ENCODE data around the gene HIPK1. TPM values are rescaled to one million over a fixed set of nuclear protein-coding genes. Genes with fewer than 3 reads are reported as not detected.

HIPK1 gene
- total RNA-seq, 2 experiments from 2014 or later = 42.2 to 50.3 TPM

GRCh38 chr1:113913887-113914664 is 15.0 kb upstream of the HIPK1 start:
- Mint-ChIP-seq H3K4me3 (no peak overlapping the region), H3K36me3 (ENCODE audit: low read depth) (peaks cover 27% of the 10 kb centered on the region), H3K27me3 (no peaks in the 10 kb centered on the region), H3K4me1 (peaks cover 8% of the 10 kb centered on the region), H3K9me3 (ENCODE audit: low read depth) (no peaks in the 10 kb centered on the region), H3K27ac (no peak overlapping the region)
- no peak for DNase-seq
- intact Hi-C loops (cut with DNase I, micrococcal nuclease) = no loop called here
- POLR2A ChIA-PET = interaction anchor here (1.2 kb wide), 1 partner anchor 15 kb away, joined by 3 read pairs; the partner anchor contains the start of gene HIPK1
- no peak for ATAC-seq
- CTCF ChIA-PET = interaction anchor here (1.2 kb wide), 1 partner anchor 79 kb away, joined by 3 read pairs; no protein-coding TSS in a partner anchor

GRCh38 chr1:113916974-113917373 is 12.2 kb upstream of the HIPK1 start:
- intact Hi-C loops (cut with DNase I, micrococcal nuclease) = loop anchor here in 1 of 2 experiments (1.0 to 5.0 kb wide), 2 partner anchors 12 to 200 kb away; partner anchors contain the start of gene DCLRE1B
- DNase-seq (no peak), ATAC-seq (no peak)
- ChIA-PET POLR2A (interaction anchor here (0.5 to 2.0 kb wide), 2 partner anchors 12 to 13 kb away, joined by 3 to 6 read pairs; partner anchors contain the start of gene HIPK1), CTCF (interaction anchor here (0.6 to 2.3 kb wide), 4 partner anchors 12 to 81 kb away, joined by 4 to 7 read pairs (median 4); partner anchors contain the start of gene HIPK1)
- H3K4me3 Mint-ChIP-seq = no peak overlapping the region
- no peaks in the 10 kb centered on the region for H3K27me3 Mint-ChIP-seq
- H3K9me3 Mint-ChIP-seq (ENCODE audit: low read depth) = no peaks in the 10 kb centered on the region
- peaks cover 4% of the 10 kb centered on the region for H3K36me3 Mint-ChIP-seq (ENCODE audit: low read depth)
- H3K4me1 Mint-ChIP-seq = peaks cover 8% of the 10 kb centered on the region
- H3K27ac Mint-ChIP-seq = no peak overlapping the region

GRCh38 chr1:113917400-113918082 is 11.6 kb upstream of the HIPK1 start:
- no peak for DNase-seq
- Mint-ChIP-seq H3K4me3 (no peak overlapping the region), H3K4me1 (peaks cover 8% of the 10 kb centered on the region), H3K27me3 (no peaks in the 10 kb centered on the region), H3K27ac (no peak overlapping the region), H3K9me3 (ENCODE audit: low read depth) (no peaks in the 10 kb centered on the region), H3K36me3 (ENCODE audit: low read depth) (peaks cover 4% of the 10 kb centered on the region)
- CTCF ChIA-PET = interaction anchor here (0.6 to 2.3 kb wide), 4 partner anchors 11 to 82 kb away, joined by 4 to 7 read pairs (median 4); partner anchors contain the start of gene HIPK1
- POLR2A ChIA-PET = interaction anchor here (0.5 kb wide), 1 partner anchor 12 kb away, joined by 3 read pairs; no protein-coding TSS in a partner anchor
- intact Hi-C loops (cut with DNase I, micrococcal nuclease) = loop anchor here in 1 of 2 experiments (1.0 to 5.0 kb wide), 2 partner anchors 12 to 200 kb away; partner anchors contain the start of gene DCLRE1B
- ATAC-seq = peak; percentile 87

- no peak for DNase-seq
- Mint-ChIP-seq H3K4me1 (peaks cover 8% of the 10 kb centered on the region), H3K27ac (no peak overlapping the region), H3K4me3 (no peak overlapping the region), H3K27me3 (no peaks in the 10 kb centered on the region), H3K9me3 (ENCODE audit: low read depth) (no peaks in the 10 kb centered on the region), H3K36me3 (ENCODE audit: low read depth) (peaks cover 4% of the 10 kb centered on the region)
- intact Hi-C loops (cut with DNase I, micrococcal nuclease) = loop anchor here in 1 of 2 experiments (5.0 kb wide), 1 partner anchor 199 kb away; no protein-coding TSS in a partner anchor
- POLR2A ChIA-PET = no interaction called here
- CTCF ChIA-PET = interaction anchor here (1.4 to 2.3 kb wide), 2 partner anchors 11 to 82 kb away, joined by 4 to 7 read pairs; partner anchors contain the start of gene HIPK1
- peak; percentile 13 for ATAC-seq
Observed at GRCh38 chr1:113918243-113918642, 10.9 kb upstream of the HIPK1 start.

- Mint-ChIP-seq H3K9me3 (ENCODE audit: low read depth) (no peaks in the 10 kb centered on the region), H3K27ac (no peak overlapping the region), H3K4me3 (no peak overlapping the region), H3K27me3 (no peaks in the 10 kb centered on the region), H3K36me3 (ENCODE audit: low read depth) (no peaks in the 10 kb centered on the region), H3K4me1 (peaks cover 9% of the 10 kb centered on the region)
- no peak for DNase-seq
- ATAC-seq = no peak
- intact Hi-C loops (cut with DNase I, micrococcal nuclease) = no loop called here
- ChIA-PET CTCF (no interaction called here), POLR2A (no interaction called here)
Observed at GRCh38 chr1:113922957-113923356, 6.2 kb upstream of the HIPK1 start.

- Mint-ChIP-seq H3K27me3 (no peaks in the 10 kb centered on the region), H3K4me1 (peaks cover 17% of the 10 kb centered on the region), H3K36me3 (ENCODE audit: low read depth) (no peaks in the 10 kb centered on the region), H3K27ac (no peak overlapping the region), H3K9me3 (ENCODE audit: low read depth) (no peaks in the 10 kb centered on the region), H3K4me3 (no peak overlapping the region)
- intact Hi-C loops (cut with DNase I, micrococcal nuclease) = no loop called here
- CTCF ChIA-PET = interaction anchor here (1.1 kb wide), 1 partner anchor 88 kb away, joined by 3 read pairs; no protein-coding TSS in a partner anchor
- ATAC-seq (no peak), DNase-seq (no peak)
- POLR2A ChIA-PET = no interaction called here
Observed at GRCh38 chr1:113924473-113924872, 4.7 kb upstream of the HIPK1 start.

GRCh38 chr1:113928187-113928930 is 765 bp upstream of the HIPK1 start:
- peak overlapping the region; percentile 84 for H3K4me3 Mint-ChIP-seq
- no peaks in the 10 kb centered on the region for H3K27me3 Mint-ChIP-seq
- intact Hi-C loops (cut with DNase I, micrococcal nuclease) = loop anchor here in 1 of 2 experiments (2.0 to 5.0 kb wide), 4 partner anchors 49 to 828 kb away; partner anchors contain the start of genes CSDE1, OLFML3, PHTF1 and RSBN1
- ChIA-PET CTCF (interaction anchor here (0.7 to 13.6 kb wide), 12 partner anchors 11 to 127 kb away, joined by 3 to 155 read pairs (median 4); partner anchors contain the start of genes AP4B1 and DCLRE1B), POLR2A (interaction anchor here (0.6 to 4.3 kb wide), 7 partner anchors 12 to 116 kb away, joined by 3 to 78 read pairs (median 6); partner anchors contain the start of genes AP4B1, DCLRE1B and RSBN1)
- H3K4me1 Mint-ChIP-seq = peaks cover 35% of the 10 kb centered on the region
- ATAC-seq (no peak), DNase-seq (no peak)
- peak overlapping the region; percentile 99 for H3K27ac Mint-ChIP-seq
- peaks cover 6% of the 10 kb centered on the region for H3K36me3 Mint-ChIP-seq (ENCODE audit: low read depth)
- no peaks in the 10 kb centered on the region for H3K9me3 Mint-ChIP-seq (ENCODE audit: low read depth)

GRCh38 chr1:113929750-113930498 is 800 bp downstream of the HIPK1 start:
- Mint-ChIP-seq H3K27me3 (no peaks in the 10 kb centered on the region), H3K4me3 (peak overlapping the region; percentile 84), H3K27ac (peak overlapping the region; percentile 90), H3K9me3 (ENCODE audit: low read depth) (no peaks in the 10 kb centered on the region), H3K36me3 (ENCODE audit: low read depth) (peaks cover 11% of the 10 kb centered on the region), H3K4me1 (peaks cover 46% of the 10 kb centered on the region)
- CTCF ChIA-PET = interaction anchor here (0.9 to 13.6 kb wide), 13 partner anchors 10 to 118 kb away, joined by 3 to 155 read pairs (median 5); partner anchors contain the start of genes AP4B1, DCLRE1B and RSBN1
- POLR2A ChIA-PET = interaction anchor here (0.6 to 4.3 kb wide), 16 partner anchors 10 to 1159 kb away, joined by 3 to 78 read pairs (median 4); partner anchors contain the start of genes AP4B1, DCLRE1B, PHTF1 and RSBN1
- ATAC-seq (peak; percentile 40), DNase-seq (peak; percentile 82)
- intact Hi-C loops (cut with DNase I, micrococcal nuclease) = loop anchor here (1.0 to 5.0 kb wide), 14 partner anchors 17 to 1311 kb away; partner anchors contain the start of genes DCLRE1B (in 2 of the 2), OLFML3 (in 2 of the 2), PTPN22 (in 2 of the 2) and RSBN1 (in 2 of the 2)

GRCh38 chr1:113930499-113931161 is 1.5 kb downstream of the HIPK1 start:
- POLR2A ChIA-PET = interaction anchor here (0.6 to 4.3 kb wide), 12 partner anchors 10 to 171 kb away, joined by 3 to 78 read pairs (median 4); partner anchors contain the start of genes AP4B1, DCLRE1B, PHTF1 and RSBN1
- no peaks in the 10 kb centered on the region for H3K27me3 Mint-ChIP-seq
- H3K36me3 Mint-ChIP-seq (ENCODE audit: low read depth) = peaks cover 17% of the 10 kb centered on the region
- DNase-seq (peak; percentile 81), ATAC-seq (peak; percentile 63)
- H3K4me1 Mint-ChIP-seq = peaks cover 53% of the 10 kb centered on the region
- CTCF ChIA-PET = interaction anchor here (0.7 to 13.6 kb wide), 12 partner anchors 9 to 118 kb away, joined by 3 to 155 read pairs (median 4); partner anchors contain the start of genes AP4B1, DCLRE1B and RSBN1
- intact Hi-C loops (cut with DNase I, micrococcal nuclease) = loop anchor here (1.0 to 5.0 kb wide), 7 partner anchors 10 to 1312 kb away; partner anchors contain the start of genes CAPZA1 (in 1 of the 2), MAGI3 (in 1 of the 2), OLFML3 (in 1 of the 2) and PTPN22 (in 1 of the 2)
- H3K4me3 Mint-ChIP-seq = peak overlapping the region; percentile 84
- H3K27ac Mint-ChIP-seq = peak overlapping the region; percentile 90
- H3K9me3 Mint-ChIP-seq (ENCODE audit: low read depth) = no peaks in the 10 kb centered on the region

All from activated CD4-positive, alpha-beta T cell treated with anti-CD3 and anti-CD28 coated beads for 36 hours (primary cell).